SKM-1 (cell line): ENCODE measurements around the gene XKRX.

Experiments used
- DNase-seq: peaks from one replicate; lab custom pipeline; 2025; ENCODE audit not compliant: unreplicated experiment; lab: John Stamatoyannopoulos, UW

The XKRX gene

GRCh38 chrX:100895365-100896075, 33.2 kb downstream of the XKRX start:
- no peak for DNase-seq

GRCh38 chrX:100883654-100884053, 45.1 kb downstream of the XKRX start:
- DNase-seq: no peak

- no peak for DNase-seq
These were observed 48.3 kb downstream of the XKRX start for GRCh38 chrX:100880368-100880767.

GRCh38 chrX:100874325-100874724, 54.4 kb downstream of the XKRX start, which contains the start of gene NOX1:
Gene NOX1, minus strand, starts transcription at chrX:100874359. Its CDS starts 220 bp downstream, at chrX:100874139.
- DNase-seq: no peak

GRCh38 chrX:100871594-100872560, 56.8 kb downstream of the XKRX start:
- DNase-seq: no peak

GRCh38 chrX:100870527-100870926, 58.2 kb downstream of the XKRX start:
- DNase-seq: no peak

DNA sequence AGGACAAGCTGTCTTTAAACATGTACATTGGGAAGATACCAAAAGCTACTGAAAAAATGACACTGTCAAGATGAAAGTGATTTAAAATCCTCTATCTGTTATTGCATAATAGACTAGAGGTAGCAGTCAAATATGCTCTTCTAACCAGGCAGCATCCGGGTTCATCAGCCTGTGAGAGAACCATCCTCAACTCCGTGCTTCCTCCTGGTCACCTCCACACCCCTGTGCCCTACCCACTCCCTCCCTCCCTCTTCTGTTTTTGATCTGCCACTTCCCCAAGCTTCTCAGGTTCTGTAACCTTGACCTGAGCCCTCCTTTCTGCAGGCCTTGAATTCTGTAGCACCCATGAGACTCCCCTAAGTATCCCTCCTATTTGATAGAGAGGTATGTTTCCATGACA, 60.4 kb downstream of the XKRX start:
- DNase-seq: no peak

DNA sequence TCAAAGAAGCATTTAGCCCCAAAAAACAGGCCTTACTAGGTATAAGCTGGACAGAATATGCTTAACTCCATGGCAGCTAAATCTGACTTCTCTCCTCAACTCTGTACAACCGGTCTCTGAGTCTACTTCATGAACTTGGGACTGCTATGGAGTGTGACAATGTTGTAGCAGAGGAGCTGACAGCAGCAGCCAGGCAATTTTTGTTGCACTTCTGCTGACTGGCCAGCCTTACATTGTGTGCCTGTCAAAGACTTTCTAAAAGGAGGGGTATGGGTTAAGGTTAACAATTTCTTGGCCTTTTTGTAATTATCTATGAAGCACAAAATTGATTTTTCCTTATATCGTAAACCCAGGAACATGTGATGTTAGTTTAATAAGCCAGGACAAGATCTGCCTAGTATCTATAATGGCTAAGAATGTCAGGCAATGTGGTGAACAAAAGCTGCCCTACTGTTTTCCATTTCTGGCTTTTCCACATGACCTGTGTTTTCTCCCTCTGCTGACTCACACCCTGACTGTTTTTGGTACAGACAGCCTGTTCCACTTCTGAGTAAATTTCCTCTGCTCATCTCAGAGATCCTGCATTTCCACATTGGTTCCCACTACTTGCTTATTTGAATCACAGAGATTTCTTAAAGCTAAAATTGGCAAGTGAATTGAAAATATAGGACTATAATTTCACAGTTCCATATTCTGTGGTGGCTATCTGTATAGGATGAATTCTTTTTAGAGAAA, 63.9 kb downstream of the XKRX start:
- no peak for DNase-seq
